SW 1271 (cell line): ENCODE data around the gene INSYN1.

Experiments
- DNase-seq, 2 experiments: peaks; one replicate each; lab custom pipeline; 2025; lab: John Stamatoyannopoulos, UW

INSYN1 gene

DNA sequence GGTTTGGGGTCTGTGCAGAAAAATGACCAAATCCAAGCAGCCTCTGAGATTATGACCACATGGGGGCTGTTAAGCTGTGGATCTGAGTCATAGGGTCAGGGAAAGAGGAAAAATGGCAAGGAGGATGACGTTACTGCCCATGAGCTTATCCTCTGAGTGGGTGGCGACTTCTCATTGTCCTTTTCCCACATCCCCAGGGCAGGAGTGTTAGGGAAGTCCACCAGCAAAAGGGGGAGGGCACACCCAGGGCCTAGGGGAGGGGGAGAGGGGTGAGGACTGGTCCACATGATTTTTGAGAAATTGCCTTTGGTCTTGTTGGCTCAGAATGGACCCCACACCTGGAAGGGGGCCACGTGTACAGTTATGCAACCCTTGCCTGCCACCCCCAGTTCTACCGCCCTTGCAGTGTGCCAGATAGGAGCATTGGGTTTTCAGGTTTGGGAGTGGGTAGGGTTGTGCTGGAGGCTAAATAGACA lies 66.3 kb downstream of the INSYN1 start:
- peak in 1 of 2 experiments; percentile 37 for DNase-seq

DNA sequence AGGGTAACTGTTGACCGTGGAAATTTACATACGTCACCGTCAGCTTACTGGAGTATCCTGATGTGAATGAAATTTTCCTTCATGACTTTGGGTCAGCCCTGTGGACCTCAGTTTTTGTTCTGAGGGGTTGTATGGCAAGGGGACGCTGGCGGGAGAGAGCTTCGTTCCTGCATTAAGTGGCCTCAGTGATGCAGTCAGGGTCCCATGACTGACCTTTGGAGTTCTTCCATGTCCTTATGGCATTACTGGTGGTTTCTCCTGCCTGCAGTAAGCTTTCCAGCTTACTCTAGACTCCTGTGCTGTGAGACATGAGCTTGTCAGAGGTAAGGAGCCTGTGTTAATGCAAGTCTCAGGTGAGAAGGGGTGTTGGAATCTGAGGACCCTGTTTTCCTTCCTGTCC lies 67.2 kb downstream of the INSYN1 start:
- DNase-seq, result no peak
